Measurements from ENCODE around the gene GCAT. TPM values are rescaled to one million over a fixed set of nuclear protein-coding genes. Genes with fewer than 3 reads are reported as not detected.

Gene GCAT
- total RNA-seq, 4 donors from 2014 or later, result 10.3 to 39.8 (median 21.5) TPM

DNA sequence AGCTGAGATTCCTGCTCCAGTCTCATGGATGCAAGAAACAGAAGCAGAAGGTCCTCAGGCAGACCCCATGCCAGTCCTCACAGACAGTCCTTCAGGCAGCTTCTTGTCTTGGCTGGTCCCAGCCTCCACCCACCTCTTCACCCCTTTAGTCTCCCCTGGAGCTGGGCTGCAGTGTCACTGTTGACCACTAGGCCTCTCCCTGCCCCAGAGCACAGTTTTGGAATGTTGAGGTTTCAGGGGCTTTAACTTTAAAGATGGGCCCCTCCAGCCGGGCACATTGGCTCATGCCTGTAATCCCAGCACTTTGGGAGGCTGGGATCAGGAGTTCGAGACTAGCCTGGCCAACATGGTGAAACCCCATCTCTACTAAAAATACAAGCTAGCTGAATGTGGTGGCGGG is 39.5 kb upstream of the GCAT start:
- no peaks in the 10 kb centered on the region for H3K27me3 ChIP-seq
- H3K4me3 ChIP-seq, result no peak overlapping the region
- peaks cover 0 to 100% (median 20%) of the 10 kb centered on the region in 3 donors for H3K36me3 ChIP-seq
- 94 to 100% methylated on average over 3 of the region's 3 CpGs for WGBS, 2 donors
- H3K9me3 ChIP-seq, result no peaks in the 10 kb centered on the region
- TF ChIP-seq EP300 (IDR thresholded peaks at IDR 0.05) (no peak), CTCF (IDR thresholded peaks at IDR 0.05) (peak in 1 of 5 experiments; percentile 7), POLR2A (IDR thresholded peaks at IDR 0.05) (no peak)
- no peak for DNase-seq (ENCODE audit: low spot score in 2 of 2)
- H3K4me1 ChIP-seq, result peaks cover 0 to 16% (median 4%) of the 10 kb centered on the region in 4 donors
- H3K27ac ChIP-seq, result no peak overlapping the region

- Histone ChIP-seq H3K27ac (no peak overlapping the region), H3K4me1 (peaks cover 0 to 12% (median 4%) of the 10 kb centered on the region in 4 donors), H3K9me3 (no peaks in the 10 kb centered on the region), H3K27me3 (no peaks in the 10 kb centered on the region), H3K4me3 (no peak overlapping the region), H3K36me3 (peaks cover 0 to 100% (median 20%) of the 10 kb centered on the region in 3 donors)
- DNase-seq (ENCODE audit: low spot score in 2 of 2), result no peak
- no peak for TF ChIP-seq CTCF (IDR thresholded peaks at IDR 0.05)
- TF ChIP-seq EP300 (IDR thresholded peaks at IDR 0.05), result no peak
- TF ChIP-seq POLR2A (IDR thresholded peaks at IDR 0.05), result no peak
- WGBS, 2 donors, result 93 to 96% methylated on average over 2 to 18 of the region's 24 CpGs
These were observed 38.7 kb upstream of the GCAT start for GRCh38 chr22:37769056-37769455.

DNA sequence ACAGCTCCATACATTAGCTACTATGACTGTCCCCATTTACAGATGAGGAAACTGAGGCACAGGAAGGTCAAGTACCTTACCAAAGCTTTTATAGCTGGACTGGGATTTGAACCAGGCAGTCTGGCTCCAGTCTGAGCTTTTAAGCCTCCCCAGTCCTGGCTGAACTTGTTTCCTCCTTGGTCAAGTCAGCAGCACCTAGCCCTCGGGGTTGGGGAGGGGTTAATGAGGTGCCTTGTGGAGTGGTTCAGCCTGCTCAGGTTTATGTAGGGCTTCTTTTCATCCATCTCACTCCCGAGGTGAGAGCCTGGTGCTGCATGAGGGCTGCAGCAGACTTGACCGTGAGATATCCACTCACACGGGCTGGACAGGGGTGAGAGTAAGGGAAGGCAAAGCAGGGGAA is 36.7 kb upstream of the GCAT start:
- no peaks in the 10 kb centered on the region for H3K27me3 ChIP-seq
- TF ChIP-seq CTCF (IDR thresholded peaks at IDR 0.05), result no peak
- TF ChIP-seq EP300 (IDR thresholded peaks at IDR 0.05), result no peak
- no peak for TF ChIP-seq POLR2A (IDR thresholded peaks at IDR 0.05)
- 59 to 62% methylated on average over 4 of the region's 4 CpGs for WGBS, 2 donors
- DNase-seq (ENCODE audit: low spot score in 2 of 2), result no peak
- H3K9me3 ChIP-seq, result no peaks in the 10 kb centered on the region
- H3K27ac ChIP-seq, result no peak overlapping the region
- H3K4me1 ChIP-seq, result no peaks in the 10 kb centered on the region
- H3K36me3 ChIP-seq, result peaks cover 0 to 99% (median 17%) of the 10 kb centered on the region in 3 donors
- no peak overlapping the region for H3K4me3 ChIP-seq

DNA sequence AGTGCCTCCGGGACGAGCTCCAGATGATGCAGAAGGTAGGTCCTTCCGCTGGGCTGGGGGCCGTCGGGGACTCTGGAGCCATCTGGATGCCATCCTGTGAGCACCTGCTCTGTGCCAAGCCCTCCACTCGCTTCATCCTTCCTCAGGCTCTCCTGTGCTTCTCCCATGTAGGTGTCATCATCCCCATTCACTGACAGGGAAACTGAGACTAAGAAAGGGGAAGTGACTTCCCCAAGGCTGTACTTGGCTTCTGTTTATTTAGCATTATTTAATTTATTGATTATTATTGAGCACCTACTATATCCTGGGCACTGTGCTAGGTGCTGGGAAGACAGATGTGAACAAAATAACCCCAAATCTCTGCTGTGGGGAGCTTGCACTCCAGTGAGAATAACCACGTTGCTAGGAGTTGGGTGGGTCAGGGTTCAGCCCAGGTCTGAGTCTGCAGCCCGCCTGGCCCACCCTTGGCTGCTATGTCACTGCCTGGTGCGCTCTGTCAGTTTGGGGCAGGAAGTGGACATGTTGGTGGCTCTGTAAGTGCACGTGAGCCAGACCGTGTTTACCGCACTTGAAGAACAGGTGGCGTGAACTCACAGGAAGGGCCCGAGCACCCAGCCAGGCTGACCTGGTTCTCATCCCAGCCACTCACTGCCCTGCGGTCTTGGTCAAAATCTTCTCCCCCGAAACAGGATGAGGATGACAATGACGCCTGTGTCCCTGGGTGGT is 35.9 kb upstream of the GCAT start:
- Histone ChIP-seq H3K27ac (no peak overlapping the region), H3K9me3 (no peaks in the 10 kb centered on the region), H3K27me3 (no peaks in the 10 kb centered on the region), H3K36me3 (peaks cover 0 to 91% (median 14%) of the 10 kb centered on the region in 3 donors), H3K4me1 (peaks cover 0 to 6% (median 0%) of the 10 kb centered on the region in 4 donors), H3K4me3 (no peak overlapping the region)
- TF ChIP-seq EP300 (IDR thresholded peaks at IDR 0.05), result no peak
- no peak for TF ChIP-seq POLR2A (IDR thresholded peaks at IDR 0.05)
- no peak for TF ChIP-seq CTCF (IDR thresholded peaks at IDR 0.05)
- DNase-seq (ENCODE audit: low spot score in 2 of 2), result no peak
- 85 to 90% methylated on average over 17 of the region's 17 CpGs for WGBS, 2 donors

DNA sequence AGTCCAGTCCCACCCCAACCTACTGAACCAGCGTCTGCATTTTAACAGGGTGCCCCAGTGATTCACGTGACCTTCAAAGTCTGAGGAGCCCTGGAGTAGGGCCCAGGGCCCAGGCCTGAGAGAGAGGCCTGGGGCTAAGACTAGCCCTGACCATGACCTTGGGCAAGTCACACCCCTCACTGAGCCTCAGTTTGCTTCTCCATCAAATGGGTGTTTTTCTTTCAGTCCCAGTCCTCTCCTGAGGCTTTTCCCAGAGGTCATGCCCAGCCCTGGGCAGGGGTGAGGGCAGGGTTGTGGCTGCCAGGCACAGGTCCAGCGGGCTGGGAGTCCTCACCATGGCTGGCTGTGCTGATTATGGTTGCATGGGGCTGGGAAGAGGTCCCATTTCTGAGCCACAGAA is 33.0 kb upstream of the GCAT start:
- Histone ChIP-seq H3K4me3 (no peak overlapping the region), H3K27me3 (no peaks in the 10 kb centered on the region), H3K27ac (no peak overlapping the region), H3K9me3 (no peaks in the 10 kb centered on the region), H3K4me1 (peaks cover 0 to 14% (median 3%) of the 10 kb centered on the region in 4 donors), H3K36me3 (peaks cover 0 to 63% (median 6%) of the 10 kb centered on the region in 3 donors)
- DNase-seq (ENCODE audit: low spot score in 2 of 2), result no peak
- WGBS, 2 donors, result 74 to 96% methylated on average over 3 of the region's 3 CpGs
- TF ChIP-seq EP300 (IDR thresholded peaks at IDR 0.05) (no peak), POLR2A (IDR thresholded peaks at IDR 0.05) (no peak), CTCF (IDR thresholded peaks at IDR 0.05) (no peak)
